Globus pallidus (tissue), 1 donor: ENCODE data around the gene ARPC4.
"Not testable (repeated sequence)": the region's sequence is repeated elsewhere in the genome, so short reads cannot be mapped to it uniquely, and the experiment has no call there.

Experiments used
- DNase-seq: peaks from one replicate; pipeline ENCODE4 v3.0.0-alpha.2; 2015; ENCODE audit warnings: low spot score

ARPC4 gene

DNA sequence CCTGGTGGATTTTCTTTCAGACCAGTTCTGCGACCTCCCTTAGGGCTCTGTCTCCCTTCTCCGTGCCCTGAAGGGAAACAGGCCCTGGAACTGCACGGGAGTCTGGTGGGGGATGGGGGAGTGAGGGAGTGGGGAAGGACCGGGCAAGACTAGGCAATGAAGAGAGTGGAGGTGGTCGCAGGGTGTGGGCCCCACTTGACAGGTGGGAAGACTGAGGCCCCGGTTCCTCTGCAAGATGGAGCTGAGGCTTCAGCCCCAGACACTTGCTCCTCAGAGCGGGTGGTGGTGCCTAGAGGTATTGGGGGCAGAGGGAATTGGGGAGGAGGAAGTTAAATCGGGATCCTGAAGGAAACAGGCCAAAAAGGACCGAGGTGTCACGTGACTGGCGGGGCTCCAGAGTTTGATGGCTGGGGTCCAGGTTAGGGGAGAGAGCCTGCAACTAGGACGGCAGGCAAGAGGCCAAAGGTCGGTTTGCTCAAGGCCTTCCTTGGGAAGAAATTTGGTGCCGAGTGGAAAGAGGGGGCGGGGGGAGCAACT is 22.5 kb upstream of the ARPC4 start:
- peak; percentile 62 for DNase-seq

DNA sequence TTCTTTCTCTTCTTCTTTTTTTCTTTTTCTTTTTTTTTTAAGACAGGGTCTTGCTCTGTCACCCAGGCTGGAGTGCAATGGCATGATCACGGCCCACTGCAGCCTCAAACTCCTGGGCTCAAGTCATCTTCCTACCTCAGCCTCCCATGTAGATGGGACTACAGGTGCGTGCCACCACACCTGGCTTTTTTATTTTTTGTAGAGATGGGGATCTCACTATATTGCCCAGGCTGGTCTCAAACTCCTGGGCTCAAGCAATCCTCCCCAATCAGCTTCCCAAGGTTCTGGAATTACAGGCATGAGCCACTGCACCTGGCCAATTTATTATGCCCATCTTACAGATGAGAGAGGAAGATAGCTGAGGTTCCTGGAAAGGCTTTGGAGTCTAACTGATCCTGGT is 21.9 kb upstream of the ARPC4 start:
- DNase-seq = not testable (repeated sequence)

DNA sequence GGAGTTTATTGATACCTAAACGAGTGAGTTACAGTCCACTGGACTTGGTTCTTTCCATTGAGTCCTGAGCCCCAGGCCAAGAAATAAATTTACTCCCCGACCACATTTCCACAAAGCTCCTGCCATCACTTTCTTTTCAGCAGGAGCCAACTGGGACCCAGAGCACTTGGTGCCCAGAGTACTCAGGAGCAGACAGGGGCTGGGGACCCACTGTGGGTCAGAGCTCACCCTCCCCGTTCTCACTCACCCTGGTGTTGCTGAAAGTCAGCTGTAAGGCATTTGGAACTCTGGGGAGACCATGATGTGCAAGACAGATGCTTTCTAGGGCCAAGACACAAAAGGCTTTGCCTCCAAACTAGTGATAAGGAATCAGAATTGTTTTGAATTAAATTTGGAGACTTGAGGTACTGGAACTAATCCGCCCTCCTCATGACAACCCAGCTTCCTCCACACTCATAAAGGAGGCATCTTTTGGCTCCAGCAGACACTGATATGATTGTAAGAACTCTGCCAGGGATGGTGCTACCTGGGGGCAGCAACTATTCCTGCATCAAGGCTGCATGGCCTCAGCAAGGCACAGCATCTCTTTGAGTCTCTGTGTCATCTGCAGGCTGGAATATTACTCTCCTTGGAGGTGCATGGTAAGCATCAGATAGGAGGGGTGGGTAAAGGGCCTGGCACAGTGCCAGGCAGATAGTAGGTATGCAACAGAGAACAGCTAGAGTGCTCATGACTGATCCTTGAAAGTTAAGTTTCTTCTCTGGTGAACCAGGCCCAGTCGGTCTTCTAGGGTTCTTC is 15.8 kb upstream of the ARPC4 start:
- no peak for DNase-seq

DNA sequence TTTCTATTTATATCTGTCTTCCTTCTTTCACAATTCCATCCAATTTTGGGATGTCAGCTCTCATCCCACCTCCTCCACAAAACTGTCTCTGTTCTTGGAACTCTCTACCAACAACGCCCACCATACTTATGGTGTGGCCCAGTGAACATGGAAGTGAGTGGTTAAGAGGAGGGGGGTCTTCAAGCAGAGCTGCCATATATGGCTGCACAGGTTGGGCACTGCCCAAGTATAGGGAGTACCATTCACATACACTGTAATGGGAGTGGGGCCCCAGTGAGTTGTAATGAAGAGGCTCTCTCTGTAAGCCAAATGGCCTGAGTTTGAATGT is 15.2 kb upstream of the ARPC4 start:
- no peak for DNase-seq

DNA sequence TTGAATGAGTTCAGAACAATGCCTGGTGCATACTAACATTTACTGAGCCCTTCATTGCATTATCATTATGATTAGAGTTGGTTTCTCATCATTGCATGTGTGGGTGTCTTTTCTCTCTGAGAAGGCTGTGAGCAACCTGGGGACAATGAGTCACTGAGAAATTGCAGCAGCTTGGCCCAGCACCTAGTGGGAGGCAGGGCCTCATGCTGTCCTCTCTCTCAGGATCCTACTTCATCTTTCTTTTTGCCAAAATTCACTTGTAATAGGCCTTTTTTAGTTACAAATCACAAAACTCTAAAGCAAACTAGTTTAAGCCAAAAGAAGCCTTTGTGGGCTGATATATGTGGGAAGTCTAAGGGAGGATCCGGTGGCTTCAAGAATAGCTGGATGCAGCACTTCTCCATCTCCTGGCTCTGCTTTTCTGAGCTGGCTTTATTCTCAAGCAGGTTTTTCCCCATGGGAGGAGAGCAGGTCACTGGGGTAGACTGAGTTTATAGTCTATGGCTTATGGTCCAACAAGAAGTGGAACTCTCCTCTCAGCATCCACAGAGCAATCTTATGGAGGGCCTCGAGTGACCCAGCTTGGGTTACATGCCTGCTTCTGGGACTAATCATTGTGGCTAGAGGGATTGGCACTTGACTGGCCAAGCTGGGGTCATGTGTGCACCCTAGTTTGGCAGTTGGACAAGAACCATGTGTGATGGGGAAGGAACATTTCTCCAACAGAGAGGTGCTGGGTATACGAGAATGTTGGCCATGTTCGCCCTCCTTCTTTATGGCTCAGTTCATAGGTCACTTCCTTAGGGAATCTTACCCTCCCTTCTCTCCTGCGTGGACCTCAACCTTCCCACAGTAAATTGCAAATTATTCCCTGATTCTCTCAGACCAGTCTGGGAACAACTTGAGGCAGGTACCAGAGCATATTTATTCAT is 14.5 kb upstream of the ARPC4 start:
- no peak for DNase-seq

DNA sequence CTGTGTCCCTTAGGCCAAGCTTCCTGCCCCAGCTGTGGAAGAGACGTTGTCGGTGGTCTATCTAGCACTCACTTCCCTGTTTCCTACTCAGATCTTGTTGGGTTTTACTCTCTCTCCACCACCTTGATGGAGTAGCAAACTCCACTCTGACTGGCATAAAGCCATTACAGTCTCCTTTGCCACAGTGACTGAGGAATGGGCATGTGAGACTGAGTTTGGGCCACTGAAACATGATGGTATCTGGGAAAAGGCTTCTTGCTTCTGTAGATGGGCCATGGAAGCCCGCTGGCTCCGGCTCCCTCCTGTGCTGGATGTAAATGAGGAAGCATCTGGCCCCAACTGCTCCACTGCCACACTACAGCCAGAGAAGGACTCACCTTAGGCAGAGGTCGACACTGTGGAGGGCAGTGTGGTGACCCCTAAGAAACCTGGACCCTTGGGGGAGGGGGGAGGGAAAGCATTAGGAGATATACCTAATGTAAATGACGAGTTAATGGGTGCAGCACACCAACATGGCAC is 13.7 kb upstream of the ARPC4 start:
- no peak for DNase-seq

DNA sequence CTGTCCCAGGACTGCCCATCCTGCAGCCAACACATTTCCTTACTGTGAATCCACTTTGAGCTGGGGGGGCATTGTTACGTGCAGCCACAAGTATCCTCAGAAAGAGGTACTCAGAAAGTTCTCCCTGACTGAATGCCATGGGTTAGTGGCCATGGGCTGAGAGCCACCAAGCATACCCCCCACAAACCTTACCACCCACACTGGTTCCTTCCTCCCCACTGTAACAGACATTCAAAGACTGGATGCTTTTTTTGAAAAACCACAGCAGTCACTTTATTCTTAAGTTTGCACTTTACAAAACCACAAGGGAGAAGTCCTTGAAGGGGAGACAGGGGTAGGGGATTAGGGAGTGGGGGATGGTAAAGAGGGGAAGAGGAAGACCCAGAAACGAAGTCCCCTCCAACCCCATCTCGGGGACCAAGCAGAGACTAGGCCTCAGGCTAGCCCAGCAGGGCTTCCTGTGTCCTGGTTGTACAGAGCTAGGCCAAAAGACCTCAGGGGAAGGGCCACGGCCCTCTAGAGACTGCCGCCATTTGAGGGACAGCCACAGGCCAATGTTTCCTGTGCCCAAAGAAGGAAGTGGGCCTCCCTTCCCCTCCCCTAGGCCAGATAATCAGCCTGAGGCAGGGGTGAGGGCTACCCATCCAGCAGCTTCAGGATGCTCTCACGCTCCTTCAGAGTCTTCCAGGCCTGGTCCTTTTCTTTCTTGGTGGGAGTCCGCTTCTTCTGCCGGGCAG is 13.0 kb upstream of the ARPC4 start:
- DNase-seq = peak; percentile 62

DNA sequence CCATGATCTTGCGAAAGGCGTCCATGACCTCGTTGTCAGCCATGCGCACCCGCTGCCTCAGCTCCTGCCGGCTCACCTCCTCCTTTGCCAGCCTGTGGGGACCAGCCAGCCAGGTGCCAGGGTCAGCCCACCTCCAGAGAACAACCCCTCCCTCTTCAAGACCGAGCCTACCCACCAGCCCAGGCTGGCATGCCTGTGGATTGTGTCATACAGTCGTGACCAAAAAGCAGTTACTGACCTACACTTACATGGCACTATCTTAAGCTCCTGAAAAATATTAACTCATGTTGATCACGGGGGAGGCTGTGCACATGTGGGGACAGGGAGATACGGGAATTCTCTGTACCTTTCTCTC is 12.4 kb upstream of the ARPC4 start:
- no peak for DNase-seq

DNA sequence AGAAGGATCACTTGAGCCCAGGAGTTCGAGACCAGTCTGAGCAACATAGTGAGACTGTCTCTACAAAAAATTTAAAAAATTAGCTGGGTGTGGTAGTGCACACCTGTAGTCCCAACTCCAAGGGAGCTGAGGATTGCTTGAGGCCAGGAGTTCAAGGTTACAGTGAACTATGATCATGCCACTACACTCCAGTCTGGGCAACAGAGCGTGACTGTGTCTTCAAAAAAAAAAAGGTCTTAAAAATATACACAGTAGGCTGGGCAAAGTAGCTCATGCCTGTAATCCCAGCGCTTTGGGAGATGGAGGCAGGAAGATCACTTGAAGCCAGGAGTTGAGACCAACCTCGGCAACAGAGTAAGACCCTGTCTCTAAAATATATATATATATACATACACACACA is 12.0 kb upstream of the ARPC4 start:
- no peak for DNase-seq

DNA sequence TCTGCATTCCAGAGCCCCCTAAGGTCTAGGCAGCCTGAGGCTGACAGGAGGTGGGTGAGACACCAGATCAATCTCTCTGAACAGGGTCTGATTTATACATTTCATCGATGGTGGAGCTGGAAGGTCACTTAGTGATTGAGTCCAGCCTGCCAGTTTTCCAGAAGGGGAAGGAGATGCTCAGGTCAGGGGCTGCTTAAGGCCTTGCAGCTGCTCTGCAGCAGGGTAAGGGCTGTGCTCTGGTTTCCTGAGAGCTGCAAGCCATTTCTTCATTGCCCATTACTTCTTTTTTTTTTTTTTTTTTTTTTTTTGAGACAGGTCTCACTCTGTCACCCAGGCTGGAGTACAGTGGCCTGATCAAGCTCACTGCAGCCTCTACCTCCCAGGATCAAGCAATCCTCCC is 11.3 kb upstream of the ARPC4 start:
- no peak for DNase-seq

DNA sequence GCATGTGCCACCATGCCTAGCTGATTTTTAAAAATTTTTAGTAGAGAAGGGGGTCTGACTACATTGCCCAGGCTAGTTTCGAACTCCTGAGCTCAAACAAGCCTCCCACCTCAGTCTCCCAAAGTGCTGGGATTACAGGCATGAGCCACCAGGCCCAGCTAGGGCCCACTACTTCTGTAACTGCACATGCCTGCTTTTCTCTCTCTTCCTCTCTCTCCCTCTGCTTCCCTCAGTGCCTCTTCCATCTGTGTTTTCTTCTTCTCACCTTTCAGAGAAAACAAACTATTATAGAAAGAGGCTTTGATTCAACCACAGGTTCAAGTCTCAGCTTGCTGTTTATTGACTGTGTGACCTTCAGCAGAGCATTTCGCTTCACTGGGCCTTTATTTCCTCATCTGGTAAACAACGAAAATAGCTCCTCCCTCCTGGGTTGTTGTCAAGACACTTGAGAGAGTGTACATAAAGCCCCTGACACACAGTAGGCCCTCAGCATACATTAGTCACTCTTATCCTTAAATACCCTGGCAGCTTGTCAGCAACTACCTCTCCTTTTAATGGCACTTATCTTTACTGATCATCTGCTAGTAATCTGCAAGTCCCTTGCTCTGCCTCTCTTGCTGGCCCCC is 10.8 kb upstream of the ARPC4 start:
- no peak for DNase-seq

DNA sequence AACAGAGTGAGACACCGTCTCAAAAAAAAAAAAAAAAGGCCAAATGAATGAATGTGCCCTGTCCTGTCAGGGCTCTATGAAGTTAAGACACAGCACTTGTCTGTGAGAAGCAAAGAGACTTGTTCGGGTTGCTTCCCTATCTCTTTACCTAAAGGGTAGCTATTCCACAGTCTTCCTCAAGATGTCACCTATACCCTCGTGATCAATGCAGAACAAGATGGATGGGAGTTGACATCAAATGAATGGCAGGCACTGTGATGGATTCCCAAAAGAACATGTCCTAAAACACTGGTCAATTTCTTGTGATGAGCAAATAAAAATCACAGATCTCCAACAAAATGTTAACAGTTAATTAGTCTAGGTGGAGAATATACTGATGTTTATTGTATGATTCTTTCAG is 10.1 kb upstream of the ARPC4 start:
- no peak for DNase-seq

DNA sequence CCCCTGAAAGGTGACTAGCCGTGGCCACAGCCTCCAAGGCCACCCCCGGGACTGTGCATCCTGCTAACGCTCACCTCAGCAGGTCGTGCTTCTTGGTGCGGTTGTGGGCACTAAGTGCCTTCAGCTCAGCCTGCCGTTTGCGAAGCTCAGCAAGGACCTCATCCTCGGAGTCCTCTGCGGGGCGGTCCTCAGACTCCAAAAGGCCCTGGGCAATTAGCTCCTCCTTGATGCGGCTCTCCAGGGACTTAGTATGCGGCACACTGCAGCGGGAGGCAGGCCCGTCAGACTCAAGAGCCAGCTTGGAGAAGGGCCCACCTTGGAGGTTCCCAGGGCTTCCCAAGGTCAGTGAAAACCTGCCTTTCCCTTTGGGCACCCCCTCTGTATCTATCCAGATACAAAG is 8.9 kb upstream of the ARPC4 start:
- peak; percentile 37 for DNase-seq

DNA sequence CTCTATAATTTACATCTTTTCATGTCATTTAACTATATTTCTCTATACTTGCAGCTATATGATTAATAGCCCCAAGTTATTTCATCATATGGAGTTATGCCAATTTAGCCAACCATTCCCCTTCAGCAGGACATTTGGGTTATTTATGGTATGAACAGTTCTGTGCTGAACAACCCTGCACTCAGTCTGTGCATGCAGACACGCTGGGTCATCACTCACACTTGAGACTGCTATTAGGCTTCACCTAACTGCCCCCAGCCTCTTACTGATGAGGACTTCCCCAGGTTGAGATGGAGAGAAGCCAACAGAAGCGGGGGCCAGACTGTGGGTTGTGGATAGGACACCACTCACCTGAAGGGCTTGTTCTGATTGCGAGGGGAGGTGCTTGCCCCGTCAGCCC is 7.9 kb upstream of the ARPC4 start:
- DNase-seq = no peak

DNA sequence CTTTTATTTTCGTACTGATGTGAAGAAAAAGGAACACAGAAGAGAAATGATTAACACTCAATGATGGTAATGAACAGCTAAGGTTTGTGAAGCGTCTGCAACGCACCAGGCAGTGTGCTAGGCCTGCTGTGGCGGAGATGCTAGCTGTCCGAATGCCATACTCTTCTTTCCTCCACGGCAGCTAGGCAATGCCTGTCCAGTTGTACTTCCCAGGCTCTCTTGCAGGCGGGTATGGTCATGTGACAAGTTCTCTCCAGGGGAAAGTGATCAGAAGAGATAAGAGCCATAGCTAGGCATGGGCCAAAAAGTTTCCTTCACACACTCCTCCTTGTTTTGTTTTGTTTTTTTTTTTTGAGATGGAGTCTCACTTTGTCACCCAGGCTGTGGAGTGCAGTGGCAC is 7.3 kb upstream of the ARPC4 start:
- DNase-seq = no peak

DNA sequence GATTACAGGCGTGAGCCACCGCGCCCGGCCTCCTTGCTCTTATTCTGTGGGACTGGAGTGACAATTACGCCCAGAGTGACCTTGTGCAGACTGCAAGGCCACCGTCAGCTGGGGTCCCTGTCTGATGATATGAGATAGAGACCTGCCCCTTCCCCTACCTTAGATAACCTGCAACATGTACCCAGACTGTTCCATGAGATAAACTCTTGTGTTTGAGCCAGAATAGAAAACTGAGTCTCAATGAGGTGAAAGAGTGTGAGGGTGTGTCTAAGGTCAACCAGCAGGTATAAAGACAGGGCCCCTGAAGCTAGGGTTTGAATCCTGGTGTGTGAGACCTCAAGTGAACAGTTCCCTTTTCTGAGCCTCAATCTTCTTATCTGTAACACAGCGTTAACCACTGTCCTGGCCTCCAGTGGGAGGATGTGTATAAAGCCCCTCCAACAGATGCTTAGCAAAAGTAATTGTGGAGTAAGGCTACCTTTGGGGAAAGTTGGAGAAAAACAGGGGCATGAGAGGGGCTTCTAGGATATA is 6.6 kb upstream of the ARPC4 start:
- DNase-seq = no peak

DNA sequence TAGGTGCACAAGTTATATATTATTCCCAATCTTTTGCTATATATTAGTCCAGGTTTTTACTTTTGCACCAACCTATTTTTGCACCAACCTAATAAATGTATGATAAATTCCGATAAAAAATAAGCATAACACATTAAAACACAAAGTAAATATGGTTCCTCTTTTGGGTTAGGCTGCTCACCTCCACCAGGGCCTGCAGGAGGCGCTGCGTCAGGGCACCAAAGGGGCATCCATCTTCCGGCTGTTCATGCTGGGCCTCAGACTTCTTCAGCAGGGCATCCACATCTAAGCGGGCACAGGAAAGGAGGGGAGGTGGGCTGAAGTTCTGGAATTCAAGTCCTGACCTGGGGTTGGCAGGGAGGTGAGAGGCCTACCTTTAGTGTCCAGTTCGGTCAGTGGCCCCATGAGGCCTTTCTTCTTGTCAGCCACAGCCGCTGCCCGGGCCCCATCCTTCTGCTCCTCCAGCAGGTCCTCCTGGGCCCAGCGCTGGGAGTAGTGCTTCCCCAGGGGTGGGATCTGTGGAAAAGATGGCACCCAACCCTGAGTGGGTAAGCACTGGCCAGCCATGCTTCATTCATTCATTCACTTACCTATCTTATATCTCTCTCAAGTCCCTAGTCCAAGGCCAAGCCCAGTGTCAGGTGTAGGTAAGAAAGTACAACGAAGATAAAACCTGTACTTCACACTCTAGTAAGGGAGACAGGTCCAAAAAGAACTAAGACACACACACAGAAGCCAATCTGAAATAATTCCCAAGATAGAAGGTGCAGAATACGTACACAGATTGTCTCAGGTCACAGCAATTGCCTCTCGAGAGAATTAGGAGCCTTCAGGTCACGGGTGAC is 5.8 kb upstream of the ARPC4 start:
- DNase-seq = no peak

DNA sequence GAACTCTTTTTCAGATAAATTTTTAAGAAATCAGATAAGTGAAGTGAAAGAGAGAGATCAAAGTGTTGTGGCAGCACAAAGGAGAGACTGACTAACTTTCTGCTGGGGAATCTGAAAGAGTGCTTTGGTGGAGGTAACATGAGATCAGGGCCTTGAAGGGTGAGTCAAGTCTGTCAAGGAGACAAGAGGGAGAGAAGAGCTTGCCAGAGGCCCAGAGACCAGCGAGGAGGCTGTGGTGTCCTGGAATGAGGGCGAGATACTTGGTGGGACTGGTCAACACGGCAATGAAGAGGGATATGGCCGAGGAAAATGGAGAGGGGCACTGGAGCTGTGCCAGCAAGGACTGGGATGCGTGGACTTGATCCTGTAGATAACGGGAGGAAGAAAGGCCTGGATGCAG is 5.2 kb upstream of the ARPC4 start:
- DNase-seq = no peak

DNA sequence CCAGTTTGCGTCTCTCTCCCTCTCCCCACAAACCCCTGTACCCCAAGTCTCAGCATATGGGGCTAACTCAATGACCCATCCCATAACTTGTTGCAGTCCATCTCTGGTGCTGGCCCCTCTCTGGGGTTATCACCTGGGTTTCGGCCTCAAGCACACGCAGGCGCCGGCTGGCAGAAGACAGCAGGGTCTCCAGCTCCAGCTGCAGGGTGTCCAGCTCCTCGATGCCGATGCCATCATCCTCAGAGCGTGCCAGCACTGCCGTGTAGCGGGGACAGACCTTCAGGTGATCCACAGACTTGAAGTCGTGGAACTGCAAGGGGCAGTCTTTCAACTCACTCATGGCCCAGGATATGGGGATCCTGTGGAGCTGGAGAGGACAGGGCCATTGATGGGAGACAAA is 1.8 kb upstream of the ARPC4 start:
- no peak for DNase-seq

DNA sequence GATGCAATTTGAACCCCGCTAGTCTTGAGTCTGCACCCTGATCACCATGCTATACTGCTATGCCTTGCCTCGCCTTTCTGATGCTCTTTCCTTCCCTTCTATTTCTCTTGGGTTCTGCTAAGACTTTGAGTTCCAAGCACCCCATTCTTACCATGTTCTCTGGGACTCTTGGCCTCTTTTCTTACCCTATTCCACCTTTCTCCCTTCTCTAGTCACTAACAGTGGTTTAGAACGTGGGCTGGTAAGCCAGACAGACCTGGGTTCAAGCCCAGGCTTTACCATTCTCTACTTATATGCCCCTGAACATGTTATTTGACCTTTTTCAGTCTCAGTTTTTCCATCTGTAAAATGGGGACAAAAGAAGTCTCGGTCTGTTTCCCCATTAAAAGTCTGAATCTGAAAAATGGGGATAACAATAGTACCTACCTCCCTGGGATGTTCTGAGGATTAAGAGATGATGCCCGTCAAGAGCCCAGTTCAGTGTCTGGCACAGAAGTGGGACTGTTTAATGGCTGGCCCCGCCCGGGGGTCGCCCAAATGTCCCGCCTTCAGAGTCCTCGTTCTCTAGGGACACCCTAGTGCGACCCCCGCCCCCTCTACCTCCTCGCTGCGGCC is 985 bp upstream of the ARPC4 start:
- DNase-seq = no peak
